Fibroblast of gingiva (primary cell): ENCODE data around the gene RAD51AP1.

ENCODE experiments used
- DNase-seq: peaks from one replicate; pipeline ENCODE4 v3.0.0-alpha.2; 2011; ENCODE audit warnings: low read depth

Gene RAD51AP1

DNA sequence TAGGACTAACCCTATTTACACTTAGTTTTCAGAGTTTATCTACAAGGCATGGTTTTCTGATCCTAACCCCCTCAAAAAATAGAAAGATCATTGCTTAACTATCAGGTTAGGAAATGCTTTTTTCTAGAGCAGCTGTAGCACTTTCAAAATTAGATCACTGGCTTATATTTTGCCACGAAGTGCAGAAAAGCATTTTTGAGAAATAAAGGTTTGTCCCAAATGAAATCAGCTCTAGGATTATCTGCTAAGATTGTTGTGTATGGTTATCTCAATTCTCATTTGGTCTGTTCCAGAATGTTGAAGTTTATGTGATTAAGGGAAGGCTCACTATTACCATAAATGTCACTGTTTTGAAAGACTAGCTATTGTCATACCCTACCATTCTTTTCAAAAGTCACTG, 13.5 kb downstream of the RAD51AP1 start:
- DNase-seq, result no peak

DNA sequence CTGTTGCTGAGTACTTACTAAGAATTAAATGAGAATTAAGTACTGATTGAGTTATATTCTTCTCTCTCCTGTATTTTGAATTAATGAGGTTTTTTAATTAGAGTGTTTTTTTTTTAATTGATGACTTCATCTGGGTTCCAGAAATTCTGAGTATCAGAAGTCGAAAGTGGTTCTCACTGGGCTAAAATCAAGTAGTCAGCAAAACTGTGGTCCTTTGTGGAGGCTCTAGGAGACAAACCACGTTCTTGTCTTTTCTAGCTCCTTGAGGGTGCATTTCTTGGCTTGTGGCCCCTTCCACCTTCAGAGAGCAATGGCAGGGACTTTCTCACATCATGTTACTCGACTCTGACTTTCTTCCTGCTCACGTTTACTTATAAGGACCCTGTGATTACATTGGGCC, 15.3 kb downstream of the RAD51AP1 start:
- DNase-seq, result no peak

DNA sequence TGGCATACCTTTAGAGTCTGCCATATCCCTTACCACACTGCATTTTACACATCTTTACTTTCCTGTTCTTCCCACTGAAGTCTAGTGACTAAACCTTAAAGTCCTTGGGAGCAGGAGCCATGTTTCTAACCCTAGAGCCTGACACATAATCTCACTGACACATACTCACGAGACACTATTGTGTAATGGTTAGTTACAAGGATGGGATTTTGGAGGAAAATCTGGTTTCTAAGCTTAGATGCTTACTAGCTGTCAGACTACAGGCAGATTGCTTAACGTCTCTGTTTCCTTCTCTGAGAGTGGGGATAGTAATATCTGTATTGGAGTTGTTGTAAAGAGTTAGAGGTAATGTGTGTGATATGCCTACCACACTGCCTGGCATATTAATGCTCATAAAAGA, 17.1 kb downstream of the RAD51AP1 start:
- peak; percentile 26 for DNase-seq

DNA sequence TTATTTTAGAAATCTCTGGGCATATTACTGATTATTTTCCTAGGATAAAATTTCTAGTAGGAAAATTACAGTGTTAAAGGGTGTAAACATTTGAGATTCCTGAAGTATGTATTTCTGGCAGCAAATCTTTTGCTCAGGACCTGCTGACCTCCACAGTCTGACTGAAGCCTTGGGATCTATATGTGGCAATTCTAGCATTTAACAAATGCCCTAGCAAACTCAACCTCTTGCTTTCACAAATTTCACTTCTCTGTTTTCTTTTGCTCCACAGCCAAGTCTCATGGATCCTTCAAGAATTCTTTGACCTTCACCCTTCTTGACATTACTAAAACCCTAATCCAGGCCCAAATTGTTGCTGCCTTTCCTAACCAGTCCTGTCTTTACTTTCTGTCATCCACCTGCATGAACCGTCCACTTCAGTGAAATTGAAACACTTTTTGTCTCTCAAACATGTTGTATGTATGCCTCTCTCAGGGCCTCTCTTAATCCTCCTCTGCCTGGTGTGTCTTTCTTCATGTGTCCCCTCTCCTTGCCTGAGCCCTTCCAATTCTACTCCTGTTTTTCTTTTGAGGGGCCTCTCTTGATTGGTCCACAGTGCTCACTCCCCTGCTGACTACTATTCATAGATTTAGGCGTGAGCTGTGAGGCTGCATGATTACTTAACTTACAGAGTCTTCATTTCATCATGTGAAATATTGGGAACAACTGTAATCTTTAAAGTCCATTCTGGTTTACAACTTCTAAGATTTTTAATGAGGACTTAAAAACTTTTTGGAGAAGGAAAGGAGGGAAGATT, 18.2 kb downstream of the RAD51AP1 start:
- no peak for DNase-seq

DNA sequence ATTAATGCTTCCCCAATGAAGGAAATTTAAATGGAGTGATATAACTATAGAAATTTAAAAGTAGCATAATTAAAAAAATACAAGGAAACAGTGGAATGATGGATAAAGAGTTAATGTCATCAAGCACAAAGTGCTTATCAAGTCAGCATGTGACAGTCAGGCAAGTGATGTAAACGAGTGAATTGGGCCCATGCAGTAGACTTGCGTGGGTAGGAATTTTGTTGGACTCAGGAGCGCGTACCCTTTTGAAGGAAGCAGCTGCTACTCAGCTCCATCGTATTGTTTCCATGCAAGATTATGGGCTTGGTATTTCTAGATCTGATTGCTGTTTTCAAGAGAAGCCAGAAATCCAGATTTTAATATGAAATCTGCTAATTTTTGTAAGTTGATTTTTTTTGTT, 18.9 kb downstream of the RAD51AP1 start:
- DNase-seq, result no peak

DNA sequence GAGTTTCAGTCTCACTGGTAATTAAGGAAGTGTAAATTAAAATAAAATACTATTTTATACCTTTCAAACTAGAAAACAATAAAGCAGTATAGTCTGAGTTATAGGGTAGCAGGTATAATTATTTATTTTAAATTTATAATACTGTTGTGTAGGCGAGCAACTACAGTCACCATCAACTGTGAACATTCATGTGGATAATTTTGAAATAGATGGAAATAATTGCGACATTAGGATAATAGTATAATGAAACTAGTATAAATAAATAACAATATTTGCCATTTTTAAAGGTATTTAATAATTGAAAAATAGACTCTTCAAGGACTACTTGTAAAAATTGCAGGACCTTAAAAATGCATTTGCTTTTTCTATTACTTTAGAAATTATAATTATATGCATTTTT, 19.5 kb downstream of the RAD51AP1 start:
- DNase-seq, result no peak

DNA sequence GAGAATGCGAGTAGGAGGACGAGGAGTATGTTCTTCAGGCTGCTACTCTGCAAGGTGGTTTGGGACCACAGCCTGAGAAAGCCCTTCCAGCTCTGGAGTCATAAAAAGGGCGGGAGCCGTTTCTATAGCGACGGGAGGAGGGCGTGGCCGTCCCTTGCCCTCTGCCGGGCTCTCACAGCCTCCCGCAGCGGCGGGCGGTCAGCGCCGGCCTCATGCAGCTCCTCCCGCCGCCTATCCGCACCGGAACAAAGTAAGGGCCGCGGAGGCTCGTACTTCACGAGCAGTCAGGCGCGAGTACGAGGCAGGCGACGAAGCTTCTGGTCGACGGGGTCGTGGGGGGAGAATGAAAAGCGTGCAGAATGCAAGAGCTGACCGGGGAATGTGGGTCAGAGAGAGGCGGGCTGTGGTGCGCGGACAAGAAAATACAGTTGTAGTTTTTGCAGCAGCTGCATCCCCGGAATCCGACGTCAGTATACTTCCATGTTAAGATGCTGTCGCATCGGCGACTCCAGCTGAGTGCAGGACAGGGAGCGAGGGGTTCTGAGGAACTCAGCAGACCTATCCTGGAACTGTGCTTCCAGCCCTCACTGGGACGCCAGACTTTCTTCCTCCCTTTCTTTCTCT, 23.5 kb downstream of the RAD51AP1 start, which contains the start of gene DYRK4:
DYRK4 (plus strand) TSS at position 175 of the 624 bp plus-strand sequence; CDS start at position 213, 38 bp downstream.
- peak; percentile 73 for DNase-seq

DNA sequence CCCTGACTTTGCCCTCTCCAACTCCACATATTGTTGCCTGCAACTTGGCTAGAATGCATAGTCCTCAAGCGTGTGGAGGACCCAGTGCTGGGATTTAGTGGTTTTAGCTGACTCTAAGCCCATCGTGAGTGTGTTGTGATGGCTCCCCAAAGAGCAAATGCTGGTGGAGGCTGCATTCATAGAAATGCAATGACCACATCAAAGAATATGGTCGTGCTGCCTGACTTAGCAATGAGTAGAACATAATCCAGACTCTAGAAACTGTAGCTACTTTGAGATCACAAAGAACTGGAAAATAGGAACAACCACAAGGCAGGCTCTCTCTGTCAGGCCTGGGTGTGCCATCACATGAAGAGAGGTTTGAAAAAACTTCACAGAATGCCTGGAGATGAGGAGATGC, 24.6 kb downstream of the RAD51AP1 start:
- no peak for DNase-seq

DNA sequence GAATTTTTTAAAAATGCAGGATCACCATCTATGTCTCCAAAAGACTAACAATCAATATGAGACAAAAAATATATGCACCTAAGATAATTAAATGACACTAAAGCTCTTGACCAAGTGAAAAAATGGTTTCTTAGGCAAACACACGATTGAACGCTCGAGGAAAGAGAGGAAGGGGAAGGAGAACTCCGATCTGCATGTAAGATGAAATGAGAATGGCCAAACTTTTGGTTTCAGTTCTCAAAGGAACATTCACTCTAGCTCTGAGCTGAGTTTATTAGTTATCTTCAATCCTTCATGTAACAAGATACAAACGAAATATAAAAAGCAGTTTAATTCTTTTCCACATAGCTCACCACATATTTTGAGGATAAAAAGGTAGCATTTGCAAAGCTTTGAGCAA, 26.1 kb downstream of the RAD51AP1 start:
- DNase-seq, result no peak

DNA sequence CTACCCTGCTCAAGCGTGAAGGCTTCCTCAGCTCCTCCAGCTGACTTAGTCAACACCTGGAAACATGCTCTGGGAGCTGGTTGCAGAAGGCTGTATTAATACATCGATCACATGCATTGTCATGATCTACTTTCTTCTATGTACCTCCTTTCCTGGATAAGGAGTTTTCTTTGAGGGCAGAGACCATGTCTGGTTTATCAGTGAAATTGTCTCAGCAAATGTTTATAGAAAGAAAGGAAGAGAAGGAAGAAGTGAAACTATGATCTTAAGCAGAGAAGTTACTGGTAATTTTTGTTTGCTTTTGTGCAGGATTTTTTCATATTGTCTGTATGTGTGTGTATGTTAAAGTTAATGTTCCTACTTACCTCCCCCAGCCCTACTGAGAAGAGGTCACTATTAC, 27.8 kb downstream of the RAD51AP1 start:
- DNase-seq, result no peak

DNA sequence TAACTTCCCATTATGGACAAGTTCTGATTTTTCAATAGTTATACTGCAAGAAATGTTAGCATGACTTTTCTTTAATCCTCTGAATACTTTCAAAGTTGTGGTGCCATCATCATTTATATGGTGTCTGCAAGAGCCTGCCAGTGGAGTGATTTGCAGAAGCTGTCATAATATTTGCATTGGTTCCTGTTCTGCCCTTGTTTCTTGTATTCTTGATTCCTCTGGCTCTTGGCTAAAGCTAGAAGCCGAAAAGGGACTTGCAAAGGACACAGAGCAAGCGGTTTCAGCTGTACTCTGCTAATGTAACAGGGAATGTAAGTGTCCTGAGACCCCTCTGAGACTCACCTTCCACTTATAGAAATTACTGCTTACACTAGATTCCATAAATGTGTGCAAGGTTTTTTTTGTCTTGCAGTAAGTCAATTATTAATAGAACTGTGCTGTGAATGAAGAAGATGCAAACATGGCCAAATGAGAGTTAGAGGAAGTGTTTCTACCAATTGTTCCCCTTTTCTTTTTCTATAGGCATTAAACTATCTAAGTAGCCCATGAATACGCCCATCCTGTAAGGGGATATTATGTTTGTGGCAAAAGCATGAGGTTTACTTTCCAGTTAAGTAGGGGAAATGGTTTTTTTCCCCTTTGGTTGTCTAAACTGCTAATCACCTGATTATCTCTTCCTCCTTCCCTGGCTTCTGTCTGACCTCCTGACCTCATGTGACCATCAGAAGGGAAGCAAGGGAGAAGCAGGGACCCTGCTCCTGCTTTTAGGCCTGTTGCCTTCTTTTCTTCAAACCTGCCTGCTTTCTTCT, 28.6 kb downstream of the RAD51AP1 start:
- no peak for DNase-seq

DNA sequence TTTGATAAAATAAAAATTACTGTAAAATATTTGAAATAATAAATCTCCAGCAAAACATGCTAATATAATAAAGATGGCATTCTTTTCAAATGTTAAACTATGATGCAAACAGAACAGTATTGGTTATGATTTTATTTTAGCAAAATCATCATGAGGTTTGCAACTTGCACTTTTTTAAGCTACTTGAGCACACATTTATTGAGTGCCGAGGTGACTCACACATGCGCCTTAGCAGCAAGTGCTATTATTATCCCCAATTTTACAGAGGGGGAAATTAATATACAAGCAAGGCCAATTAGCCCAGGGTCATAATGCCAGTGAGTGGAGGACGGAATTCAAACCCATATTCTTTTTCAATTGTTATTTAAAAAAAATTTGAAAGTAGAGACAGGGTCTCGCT, 30.6 kb downstream of the RAD51AP1 start:
- DNase-seq, result no peak

DNA sequence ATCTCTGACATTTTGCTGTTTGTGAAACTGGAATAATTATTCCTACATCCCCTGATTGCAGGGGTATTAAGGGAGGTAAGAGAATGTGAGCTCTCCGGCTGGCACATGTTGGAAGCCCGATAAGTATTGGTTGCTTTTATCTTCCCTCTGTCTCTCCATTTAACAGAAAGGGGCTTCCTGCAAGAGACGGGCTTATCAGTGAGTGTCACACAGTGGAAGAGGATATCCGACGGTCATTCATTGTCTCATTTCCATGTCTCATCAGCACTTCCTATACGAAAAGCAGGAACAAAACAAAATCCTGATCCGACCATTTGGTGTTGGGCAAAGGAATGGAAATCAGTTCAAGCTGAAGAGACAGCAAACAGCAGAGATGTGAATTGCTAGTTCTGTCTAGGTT, 34.0 kb downstream of the RAD51AP1 start:
- DNase-seq, result no peak

DNA sequence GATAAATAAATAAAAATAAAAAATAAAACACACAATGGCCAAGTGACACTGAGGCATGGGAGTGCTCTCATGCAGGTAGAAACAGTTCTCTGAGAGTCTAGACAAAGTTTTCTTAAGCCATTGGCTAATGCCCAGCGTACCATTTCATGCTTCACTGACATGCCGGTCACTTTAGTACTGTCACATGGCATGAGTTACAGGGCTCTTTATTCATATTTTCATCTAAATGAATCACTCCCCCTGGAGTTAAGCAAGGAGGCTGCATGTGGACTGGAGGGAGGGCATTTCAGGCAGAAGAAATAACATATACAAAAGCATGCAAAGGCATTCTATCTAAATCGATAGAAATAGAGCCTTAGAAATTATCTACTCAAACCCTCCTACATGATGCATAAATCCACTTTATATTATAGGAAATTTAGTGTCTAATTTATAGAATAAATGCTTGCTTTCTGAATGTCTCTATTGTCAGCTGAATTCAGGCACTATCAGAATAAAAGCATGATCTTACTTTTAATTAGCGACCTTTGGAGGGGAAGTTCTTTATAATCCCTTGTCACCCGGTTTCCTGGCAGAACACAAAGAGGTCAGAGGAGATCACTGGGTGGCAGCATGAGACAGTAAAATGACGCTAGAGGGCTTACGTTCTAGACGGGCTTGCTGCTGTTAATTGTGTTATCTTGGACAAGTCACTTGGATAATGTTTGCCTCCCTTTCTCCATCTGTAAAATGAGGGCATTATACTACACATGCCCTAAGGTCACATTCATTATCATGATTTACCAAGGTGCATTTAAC, 40.8 kb downstream of the RAD51AP1 start:
- peak; percentile 16 for DNase-seq

DNA sequence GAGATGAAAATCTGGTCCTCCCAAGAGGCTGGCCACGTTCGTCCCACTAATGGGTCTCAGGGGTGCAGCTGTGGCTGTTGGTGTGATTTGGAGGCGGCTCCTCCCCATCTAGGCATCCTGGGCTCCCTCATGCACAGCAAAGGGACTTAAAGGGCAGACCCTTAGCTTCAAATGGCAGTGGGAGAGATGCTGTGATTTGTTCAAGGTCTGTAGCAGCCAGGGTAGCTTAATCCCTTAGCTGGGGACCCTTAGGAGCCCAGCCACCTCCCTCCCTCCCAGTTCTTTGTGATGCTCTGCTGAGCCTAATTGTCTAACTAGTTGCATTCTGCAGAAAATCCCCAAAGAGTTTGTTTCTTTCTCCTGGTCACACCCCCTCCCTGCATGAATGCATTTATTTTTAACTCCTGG, 41.6 kb downstream of the RAD51AP1 start:
- DNase-seq, result no peak

DNA sequence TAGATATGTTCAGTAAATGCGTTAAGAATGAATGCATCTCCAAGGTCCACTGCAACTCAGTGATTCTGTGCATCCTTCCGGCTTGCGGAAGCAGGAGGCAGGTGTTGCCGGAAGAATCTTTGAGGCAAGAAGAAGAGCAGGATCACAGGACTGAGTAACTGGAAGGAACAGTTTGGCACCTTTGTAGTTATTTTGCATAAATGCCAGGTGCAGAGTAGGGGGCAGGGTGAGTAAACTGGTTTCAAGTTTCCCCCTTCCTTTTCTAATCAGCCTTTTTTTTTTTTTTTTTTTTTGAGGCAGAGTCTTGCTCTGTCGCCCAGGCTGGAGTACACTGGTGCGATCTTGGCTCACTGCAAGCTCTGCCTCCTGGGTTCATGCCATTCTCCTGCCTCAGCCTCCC, 45.6 kb downstream of the RAD51AP1 start:
- no peak for DNase-seq

DNA sequence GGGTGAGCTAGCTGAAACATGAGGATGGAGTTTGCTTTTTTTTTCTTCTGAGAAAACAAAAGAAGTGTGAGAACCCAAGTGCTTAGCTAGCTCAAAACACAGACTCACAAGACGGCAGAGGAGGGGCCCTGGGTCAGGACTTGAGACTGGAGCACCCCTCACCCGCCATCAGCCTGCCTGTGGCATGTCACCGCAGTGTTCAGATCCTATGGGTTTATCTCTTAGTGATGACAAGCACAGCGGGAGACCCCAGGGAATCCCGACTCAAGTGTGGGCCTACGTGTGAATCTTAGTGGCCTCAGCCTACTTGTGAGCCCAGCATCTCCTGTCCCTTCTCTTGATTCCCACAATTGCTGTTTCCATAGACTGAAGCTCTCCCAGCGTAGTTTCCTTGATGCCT, 46.2 kb downstream of the RAD51AP1 start:
- no peak for DNase-seq

DNA sequence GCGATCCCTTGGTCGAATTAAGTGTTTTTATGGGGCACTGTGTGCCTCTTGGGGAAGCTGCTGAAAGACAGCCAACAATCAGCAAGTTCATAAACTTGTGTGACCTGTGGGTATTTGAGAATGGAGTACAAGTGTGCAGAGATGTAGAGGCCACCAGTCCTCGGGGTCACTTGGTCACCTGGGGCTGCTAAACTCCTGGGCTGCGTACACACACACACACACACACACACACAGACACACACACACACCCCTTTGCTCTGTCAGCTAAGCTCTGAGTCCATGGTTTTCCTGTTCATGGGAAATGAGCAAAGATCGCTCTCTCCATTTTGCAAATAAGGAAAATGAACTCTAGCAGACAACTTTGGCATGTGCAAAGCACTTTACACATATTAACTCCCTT, 47.8 kb downstream of the RAD51AP1 start:
- no peak for DNase-seq

DNA sequence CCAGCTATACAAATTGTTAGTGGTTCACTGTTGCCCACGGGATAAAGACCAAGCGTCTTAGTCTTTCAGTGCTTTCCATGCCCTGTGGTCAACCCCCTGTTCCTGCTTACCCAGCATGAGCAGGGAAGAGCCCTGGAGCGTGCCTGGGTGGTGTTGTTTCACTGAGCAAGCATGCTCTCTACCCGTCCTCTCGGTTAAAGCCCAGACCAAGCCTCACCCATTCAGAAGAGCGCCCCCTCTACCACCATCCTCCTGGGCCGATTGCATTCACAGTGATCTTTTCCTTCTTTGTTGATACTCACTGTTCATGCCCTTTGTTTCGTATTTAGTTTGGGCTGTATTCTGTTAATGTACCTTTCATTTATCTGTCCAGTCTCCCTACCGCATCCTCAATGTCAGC, 48.4 kb downstream of the RAD51AP1 start:
- DNase-seq, result no peak

DNA sequence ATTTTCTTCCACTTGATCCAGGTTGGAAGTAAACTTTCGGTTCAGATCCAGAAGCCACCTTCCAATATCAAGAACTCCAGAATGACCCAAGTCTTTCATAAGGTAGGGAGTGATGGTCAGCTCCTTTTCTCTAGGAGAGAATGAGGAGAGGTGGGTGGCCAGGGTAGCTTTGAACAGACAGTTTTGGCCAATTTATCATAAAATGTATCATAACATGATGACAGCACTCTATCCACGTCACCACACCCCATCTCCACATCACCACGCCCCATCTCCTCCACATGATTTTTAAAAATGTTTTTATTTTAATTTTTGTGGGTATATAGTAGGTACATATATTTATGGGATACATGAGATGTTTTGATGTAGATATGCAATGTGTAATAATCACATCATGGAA, 50.2 kb downstream of the RAD51AP1 start:
- DNase-seq, result no peak

DNA sequence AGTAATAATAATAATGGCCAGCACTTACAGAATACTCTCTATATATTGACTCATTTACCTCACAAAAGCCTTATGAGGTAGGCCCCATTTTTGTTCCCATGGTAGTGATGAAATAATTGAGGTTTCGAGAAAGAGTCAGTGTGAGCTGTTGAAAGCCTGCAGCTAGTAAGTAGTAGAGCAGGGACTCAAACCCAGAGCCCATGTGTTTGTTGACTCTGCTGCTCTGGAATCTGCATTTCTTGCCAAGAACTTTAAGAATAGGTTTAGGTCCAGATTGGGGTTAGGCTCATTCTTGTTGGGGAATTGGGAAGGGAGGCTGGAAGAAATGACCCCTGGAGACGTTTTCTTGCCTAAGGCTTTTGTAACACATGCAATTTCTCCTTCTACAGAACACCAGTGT, 51.3 kb downstream of the RAD51AP1 start:
- DNase-seq, result peak; percentile 38

DNA sequence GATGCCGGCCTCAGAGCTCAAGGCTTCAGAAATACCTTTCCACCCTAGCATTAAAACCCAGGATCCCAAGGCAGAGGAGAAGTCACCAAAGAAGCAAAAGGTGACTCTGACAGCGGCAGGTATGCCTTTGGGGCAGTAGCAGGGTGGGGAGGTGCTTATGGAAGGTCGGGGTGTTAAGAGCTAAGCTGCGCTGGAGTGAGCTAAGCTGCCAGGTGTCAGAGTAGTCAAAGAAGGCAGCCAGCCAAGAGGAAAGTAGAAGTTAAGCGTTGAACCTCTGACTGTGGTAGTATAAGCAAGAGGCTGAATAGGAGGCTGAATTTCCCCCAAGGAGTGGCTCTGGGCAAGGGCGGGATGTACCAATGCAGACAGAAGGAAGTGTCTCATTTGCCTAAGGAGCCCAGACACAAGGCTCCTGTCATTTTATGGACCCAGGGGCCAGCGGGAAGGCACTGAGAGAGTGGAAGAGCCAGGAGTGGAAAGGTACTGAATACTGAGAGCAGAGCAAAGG, 52.5 kb downstream of the RAD51AP1 start:
- DNase-seq, result no peak
